Urothelium cell line (cell line): Measurements from ENCODE around the gene CDC42BPB.
"Not testable (repeated sequence)": the region's sequence is repeated elsewhere in the genome, so short reads cannot be mapped to it uniquely, and the experiment has no call there.

ENCODE experiments used
- DNase-seq: peaks from one replicate; pipeline ENCODE4 v3.0.0; 2011; ENCODE audit warnings: low spot score, mixed read lengths
- FAIRE-seq: peaks from 2 replicates; lab custom pipeline; 2011; peaks lifted over from hg19 to GRCh38; lab: Jason Lieb, UNC

Gene CDC42BPB

DNA sequence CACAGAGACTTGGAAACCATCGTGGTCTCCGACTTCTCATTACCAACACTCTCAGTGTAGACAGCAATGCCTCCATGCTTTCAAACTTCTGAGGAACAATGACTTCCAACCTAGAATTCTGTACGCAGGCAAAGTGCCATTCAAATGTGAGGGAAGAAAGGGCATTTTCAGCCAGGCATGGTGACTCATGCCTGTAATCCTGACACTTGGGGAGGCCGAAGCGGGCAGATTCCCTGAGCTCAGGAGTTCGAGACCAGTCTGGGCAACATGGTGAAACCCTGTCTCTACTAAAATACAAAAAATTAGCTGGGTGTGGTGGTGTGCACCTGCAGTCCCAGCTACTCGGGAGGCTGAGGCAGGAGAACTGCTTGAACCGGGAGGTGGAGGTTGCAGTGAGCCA, 9.9 kb downstream of the CDC42BPB start:
- not testable (repeated sequence) for FAIRE-seq, DNase-seq

DNA sequence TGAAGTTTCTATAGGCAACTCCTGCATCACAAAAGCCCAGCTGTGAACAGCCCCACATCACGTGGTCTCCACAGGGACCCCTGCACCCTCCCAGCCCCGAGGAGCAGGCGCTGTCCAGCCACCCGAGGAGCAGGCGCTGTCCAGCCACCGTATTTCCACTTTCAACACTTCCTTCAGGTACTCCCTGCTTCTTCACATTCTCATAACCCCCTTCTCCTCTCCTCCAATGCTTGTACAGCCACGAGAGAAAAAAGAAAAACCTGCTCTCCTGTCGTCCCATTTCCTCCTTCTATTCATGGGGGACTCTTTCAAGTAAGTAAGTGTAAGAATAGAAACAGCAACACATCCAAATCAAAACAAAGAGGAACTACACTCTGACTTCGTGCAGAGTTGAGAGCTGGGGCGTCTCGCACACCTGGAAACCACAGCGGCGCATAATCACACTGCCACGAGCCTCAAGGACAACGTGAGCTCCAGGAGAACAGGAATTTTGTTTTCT, 11.9 kb downstream of the CDC42BPB start:
- no peak for FAIRE-seq

DNA sequence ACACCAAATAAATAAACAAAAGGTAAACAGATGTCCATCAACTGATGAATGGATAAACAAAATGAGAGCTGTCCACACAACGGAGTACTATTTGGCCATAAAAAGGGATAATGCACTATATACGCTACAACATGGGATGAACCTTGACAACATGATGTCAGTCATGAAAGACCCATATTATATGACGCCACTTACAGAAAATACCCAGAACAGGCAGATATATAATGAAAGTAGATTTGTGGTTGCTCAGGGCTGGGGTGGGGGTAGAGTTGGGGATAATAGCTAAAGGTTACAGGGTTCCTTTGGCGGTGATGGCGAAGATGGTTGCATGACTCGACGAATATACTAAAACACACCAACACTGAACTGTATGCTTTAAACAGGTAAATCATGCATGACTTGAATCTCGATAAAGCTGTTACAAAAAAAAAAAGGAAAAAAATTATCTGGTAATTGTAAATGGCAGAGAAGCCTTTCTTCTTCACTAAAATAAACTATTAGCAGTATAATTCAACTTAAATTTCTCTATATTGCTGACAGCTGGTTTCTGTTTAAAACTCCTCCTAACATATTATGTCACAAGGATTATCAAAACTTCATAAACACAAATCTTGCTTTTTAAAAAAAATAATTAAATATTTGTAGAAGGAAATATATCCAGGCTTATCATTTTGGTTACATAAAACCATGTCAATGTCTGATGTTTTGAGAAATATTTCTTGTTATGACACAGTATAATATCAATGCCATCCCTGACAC, 13.9 kb downstream of the CDC42BPB start:
- DNase-seq (no peak), FAIRE-seq (no peak)

More for the DNA sequence above, 11.9 kb downstream of the CDC42BPB start:
- no peak for DNase-seq

DNA sequence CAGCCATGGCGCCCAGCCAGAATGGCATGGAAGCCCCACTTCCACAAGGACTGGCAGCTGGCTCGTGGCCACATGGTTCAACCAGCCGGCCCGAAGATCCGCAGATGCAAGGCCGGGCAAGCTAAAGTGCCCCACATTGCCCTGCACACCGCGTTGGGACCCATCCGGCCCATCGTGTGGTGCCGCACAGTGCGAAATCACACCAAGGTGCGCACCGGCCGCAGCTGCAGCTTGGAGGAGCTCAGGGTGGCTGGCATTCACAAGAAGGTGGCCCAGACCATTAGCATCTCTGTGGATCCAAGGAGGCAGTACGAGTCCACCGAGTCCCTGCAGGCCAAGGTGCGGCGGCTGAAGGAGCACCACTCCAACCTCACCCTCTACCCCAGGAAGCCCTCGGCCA, 15.9 kb downstream of the CDC42BPB start:
- FAIRE-seq = no peak

DNA sequence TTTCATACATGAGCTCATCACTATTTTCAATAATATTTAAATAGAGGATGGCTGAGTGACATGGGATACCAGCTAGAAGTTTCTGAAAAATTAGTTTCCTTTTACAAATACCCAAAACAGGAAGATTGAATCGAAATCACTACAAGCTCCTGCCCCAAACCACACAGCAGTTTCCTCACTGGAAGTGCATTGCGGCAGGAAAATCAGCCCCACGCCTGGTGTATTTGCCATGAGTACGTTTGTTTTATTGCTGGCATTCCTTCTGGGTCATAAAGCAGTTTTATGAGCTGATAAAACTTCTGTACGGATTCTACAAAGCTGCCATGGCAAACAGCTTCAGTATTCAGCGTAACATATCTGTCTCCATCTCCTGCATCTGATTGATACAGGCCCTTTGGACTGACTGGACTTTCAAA, 23.7 kb downstream of the CDC42BPB start:
- no peak for FAIRE-seq
- no peak for DNase-seq

More for the DNA sequence above, 15.9 kb downstream of the CDC42BPB start:
- DNase-seq = no peak

DNA sequence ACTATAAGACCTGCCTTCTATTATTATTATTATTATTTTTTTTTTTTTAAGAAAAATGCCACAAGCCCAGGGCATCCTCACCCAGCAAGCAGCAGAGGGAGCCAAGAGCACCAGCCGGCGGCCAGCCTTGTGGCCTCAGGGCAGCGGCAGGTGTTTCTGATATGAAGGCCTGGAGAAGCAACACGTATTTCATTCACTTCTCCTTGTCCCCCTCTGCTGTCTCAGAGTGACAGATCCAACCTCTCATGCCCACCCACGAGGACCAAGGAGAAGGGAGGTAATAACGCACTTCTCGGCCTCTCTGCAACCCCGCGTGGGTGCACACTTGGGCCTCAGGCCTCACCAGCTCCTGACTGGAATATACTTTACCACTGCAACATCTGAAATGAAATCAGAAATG, 25.4 kb downstream of the CDC42BPB start:
- FAIRE-seq (no peak), DNase-seq (no peak)

DNA sequence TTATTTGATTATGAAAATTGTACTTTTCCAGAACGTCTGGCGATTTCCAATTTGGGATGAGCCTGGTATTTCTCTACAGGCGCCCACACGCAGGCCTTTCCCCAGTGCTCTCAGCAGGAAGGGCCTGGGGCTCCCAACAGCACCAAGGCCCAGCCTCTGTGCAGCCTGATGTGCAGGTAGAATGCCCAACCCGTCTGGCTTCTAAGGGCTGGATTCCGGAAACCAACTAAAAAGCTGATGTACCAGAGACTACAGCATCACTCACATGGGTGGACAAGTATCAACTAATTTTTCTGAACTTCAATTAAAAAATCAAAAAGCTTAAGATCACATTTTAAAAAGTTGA, 25.8 kb downstream of the CDC42BPB start:
- FAIRE-seq (no peak), DNase-seq (no peak)

DNA sequence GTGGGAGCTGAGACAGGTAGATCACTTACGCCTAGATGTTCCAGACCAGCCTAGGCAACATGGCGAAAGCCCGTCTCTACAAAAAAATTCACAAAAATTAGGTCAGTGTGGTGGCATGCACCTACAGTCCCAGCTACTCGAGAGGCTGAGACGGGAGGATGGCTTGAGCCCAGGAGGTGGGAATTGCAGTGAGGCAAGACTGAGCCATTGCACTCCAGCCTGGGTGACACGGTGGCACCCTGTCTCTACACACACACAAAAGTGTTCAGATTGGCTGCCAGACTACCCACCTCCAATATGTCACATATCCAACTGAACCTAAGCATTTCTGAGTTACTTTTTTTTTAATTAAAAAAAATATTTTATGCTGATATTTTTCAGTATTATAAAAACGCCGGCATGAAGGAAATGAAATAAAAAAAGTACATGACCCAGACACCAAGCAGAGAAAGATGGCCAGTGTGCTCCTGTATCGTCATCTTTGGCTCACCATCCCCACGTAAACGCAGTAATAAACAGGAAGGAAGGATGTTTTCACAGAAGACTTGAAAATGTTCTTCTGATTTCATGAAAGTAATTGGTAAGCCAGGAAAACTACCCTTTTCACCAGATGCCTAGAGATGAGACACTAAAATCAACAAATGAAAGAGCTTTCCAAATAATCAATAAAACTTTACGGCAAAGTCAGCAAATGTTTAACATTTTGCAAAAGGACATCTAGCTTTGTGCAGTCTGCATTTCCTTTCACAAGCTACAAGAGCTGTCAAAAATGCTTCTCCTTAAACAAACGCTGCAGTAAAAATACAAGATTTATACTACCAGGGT, 26.4 kb downstream of the CDC42BPB start:
- no peak for DNase-seq
- no peak for FAIRE-seq

DNA sequence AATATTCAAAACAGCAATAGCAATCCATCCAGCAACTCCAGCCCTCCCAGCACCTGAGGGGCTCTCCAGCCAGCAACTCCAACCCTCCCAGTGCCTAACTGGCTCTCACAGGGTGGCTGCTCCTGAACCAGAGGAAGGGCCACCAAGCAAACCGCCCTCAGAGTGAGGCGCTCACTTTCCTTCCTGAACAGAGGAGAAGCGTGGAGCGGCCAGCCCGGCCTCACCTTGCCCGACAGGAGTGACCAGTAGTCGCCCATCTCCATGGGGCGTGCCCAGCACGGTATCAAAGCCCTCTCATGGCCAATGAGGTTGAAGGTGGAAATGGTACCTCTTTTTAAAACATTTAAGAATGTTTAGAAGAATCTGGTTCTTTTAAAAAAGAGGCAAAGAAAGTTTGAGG, 27.4 kb downstream of the CDC42BPB start:
- FAIRE-seq = no peak
- no peak for DNase-seq

DNA sequence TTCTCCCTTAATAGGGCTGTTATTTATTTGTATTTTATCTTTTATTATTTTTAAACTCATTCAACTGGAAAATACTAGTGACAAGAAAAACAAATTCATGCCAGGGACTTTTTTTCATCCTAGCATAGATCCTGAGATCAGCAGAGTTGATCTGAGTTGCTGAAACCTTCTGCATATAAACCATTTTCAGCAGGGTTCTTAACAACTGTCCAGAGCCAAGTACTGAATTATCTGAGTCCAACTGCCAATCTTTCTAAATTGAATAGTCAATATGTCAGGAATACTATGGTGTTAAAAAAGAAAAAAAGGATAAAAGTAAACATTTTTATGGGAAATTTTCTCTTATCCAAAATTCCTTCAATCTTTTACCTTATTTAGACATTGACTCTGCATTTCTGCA, 28.6 kb downstream of the CDC42BPB start:
- no peak for DNase-seq
- no peak for FAIRE-seq

DNA sequence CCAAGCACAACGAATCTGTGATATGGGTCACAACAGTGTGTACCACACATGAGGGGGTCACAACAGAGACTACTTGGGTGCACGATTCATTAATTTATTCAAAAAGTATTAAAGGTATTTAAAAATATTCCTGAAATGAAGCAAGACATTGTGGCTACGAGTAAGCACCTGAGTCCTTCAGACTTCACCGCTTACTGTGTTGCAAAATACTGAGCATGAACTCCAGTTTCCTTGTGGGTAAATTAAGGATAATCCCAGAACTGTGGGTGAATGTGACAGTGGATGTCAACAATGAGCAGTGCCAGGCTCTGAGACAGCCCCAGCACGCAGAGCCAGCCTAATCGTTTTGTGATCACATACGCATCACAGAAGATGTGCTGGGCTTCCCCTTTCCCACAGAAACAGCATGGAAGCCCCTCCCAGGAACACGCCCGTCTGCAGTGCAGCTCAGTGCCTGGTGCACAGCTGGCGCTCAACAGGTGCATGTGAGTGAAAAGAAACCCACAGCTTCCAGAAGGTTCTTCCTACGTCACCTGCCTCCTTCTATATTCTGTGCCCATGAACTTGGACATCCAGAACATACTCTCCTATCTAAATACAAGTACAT, 29.1 kb downstream of the CDC42BPB start:
- FAIRE-seq (no peak), DNase-seq (no peak)

DNA sequence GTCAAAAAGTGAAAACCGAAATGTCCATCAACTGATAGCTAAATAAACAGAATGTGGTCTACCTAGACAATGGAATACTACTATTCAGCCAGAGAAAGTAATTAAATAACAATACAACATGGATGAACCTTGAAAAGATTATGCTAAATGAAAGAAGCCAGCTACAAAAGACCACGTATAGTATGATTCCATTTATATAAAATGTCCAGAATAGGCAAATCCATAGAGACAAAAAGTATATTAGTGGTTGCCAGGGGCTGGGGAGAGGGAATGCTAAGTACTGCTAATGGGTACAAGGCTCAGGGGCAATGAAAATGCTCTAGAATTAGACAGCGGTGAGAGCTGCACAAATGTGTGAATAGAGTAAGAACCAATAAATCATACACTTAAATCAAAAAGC, 29.9 kb downstream of the CDC42BPB start:
- FAIRE-seq (no peak), DNase-seq (no peak)

DNA sequence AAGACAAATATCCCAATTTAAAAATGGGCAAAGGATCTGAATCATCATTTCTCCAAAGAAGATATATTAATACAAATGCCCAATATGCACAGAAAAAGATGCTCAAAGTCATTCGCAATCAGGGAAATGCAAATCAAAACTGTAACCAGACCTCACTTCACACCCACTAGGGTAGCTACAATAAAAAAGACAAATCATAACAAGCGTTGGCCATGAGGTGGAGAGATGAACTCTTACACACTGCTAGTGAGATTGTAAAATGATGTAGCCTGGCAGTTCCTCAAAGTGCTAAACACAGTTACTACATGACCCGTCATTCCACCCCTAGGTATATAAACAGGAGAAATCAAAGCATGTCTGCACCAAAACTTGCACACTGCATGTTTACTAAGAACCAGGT, 30.4 kb downstream of the CDC42BPB start:
- DNase-seq (no peak), FAIRE-seq (no peak)

DNA sequence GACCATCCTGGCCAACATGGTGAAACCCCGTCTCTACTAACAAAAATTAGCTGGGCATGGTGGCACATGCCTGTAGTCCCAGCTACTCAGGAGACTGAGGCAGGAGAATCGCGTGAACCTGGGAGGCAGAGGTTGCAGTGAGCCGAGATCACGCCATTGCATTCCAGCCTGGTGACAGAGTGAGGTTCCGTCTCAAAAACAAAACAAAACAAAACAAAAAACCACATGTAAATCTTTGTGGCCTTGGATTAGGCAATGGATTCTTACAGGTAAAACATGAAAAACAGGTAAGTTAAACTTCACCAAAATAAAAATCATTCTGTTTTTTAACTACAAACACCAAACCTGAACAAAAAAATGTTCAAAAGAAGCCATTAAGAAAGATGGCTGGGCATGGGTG, 31.2 kb downstream of the CDC42BPB start:
- FAIRE-seq = not testable (repeated sequence)

DNA sequence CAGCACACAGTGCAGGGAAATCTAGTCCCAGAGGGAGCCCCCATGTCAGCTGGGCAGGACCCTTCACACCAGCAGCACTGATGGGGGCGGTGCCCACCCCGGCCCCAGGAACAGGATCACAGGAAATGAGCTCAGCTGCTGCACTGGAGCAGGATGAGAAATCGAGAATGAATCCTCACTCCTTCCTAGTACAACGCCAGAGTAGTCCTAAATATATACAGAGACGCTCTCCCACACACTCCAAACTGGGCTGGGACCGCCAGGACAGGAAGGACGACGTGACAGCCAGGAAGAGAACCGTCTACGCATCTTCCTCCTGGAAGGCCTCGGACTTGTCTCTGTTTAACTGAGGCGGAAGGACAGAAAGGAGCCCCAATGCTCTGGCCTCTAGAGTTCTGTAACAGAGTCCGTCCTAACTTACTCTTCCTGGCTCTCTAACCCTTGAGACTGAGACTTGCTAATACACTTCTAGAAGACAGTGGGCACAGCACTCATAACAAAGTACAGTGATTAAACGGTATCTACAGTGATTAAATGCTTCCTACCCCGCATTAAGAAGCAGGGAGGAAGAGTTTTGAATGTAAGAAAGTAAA, 33.4 kb downstream of the CDC42BPB start:
- peak; percentile 10 for DNase-seq

More for the DNA sequence above, 31.2 kb downstream of the CDC42BPB start:
- not testable (repeated sequence) for DNase-seq

DNA sequence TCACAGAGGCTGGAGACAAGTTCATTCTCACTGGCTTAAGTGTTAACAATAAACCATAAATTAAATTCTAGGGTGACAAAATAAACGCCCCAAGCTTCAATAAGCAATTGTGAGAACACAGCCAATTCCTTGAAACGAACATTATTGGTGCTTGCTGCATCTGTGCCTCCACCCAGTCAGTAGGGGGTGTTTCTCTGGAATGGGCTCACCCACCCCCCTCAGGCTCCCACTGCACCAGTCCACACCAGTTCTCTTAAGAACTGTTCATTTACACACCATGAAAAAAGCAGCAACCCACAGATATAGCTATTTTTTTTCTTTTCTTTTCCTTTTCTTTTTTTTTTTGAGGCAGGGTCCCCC, 34.7 kb downstream of the CDC42BPB start:
- no peak for FAIRE-seq

More for the DNA sequence above, 33.4 kb downstream of the CDC42BPB start:
- FAIRE-seq = no peak

DNA sequence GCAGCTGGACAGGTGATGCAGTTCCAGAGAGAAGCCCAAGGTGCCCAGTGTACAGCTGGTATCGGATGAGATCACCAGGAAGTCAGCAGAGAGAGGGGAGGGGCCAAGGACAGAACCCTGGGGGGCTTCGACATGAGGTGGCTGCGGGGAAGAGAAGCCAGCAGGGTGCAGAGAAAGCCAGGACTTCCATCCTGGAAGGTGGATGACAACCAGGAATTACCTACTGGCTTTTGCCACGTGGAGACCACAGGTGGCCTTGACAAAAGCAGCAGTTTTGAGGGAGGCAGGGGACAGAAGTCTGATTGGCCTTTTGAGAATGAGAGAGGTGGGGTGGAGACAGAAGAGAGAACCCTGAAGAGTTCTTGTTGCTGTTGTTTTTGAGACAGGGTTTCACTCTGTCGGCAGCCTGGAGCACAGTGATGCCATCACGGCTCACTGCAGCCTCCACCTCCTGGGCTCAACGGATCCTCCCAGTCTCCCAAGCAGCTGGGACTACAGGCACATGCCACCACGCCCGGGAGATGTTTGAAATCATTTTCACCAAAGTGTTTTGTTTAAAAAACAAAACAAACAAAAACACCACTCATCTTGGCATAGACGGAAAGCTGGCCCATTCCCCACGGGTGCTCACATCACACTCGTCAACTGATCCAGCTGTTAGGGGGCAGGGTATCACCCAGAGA, 35.2 kb downstream of the CDC42BPB start:
- DNase-seq (no peak), FAIRE-seq (no peak)

More for the DNA sequence above, 34.7 kb downstream of the CDC42BPB start:
- no peak for DNase-seq

DNA sequence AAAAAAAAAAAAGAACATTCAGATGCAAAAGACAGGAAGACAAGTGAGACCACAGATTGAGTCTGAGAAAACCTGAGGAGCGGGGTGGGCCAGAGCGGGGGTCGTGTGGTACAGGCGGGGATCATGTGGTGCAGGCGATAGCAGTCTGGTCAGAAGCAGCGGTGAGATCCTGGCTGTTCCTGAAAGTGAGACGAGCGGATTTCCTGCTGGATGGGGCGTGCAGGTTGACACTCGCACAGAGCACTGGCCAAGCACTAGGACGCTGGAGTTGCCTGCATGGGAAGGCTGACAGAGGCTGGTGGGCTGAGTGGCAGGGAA, 35.7 kb downstream of the CDC42BPB start:
- no peak for FAIRE-seq
- DNase-seq = no peak

DNA sequence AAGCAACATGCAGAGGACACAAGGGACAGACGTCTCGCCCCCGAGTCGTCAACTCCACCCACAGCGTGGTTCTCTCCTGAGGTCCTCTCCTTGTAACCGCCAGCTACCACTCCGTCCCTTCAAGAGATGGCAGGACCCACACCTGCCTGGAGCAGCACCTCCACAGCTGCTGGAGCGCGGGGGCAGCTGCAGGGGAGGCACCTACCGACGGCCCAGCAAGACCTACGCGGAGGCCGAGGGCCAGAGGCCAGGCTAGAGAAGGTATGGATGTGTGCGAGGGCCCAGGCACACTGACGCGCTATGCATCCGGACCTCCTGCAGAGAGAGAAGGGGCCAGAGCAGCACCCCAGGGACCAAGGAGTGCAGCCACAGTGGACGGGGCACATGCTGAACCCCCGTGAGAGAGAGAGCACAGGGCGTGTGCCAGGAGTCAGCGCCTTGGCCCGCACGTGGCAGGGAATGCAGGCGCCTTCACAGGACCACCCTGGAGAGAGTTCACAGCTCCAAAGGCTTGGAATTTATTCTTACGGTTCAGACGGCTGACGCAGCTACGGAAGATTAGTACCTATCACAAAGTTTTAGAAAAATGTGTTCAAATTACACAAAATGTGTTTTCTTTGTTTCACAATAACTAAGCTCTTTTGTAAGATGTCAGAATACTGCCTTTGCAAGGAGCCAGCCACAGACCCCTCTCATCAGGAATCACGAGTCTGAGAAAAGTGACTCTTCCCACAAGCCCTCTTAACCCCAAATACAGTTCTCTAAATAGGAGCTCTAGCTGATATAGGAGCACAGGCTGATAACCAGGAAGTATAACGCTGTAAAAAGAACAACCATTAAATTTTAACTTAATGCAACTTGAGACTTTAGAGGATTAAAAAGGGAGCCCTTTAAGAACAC, 36.8 kb downstream of the CDC42BPB start:
- DNase-seq = no peak
- FAIRE-seq = no peak

DNA sequence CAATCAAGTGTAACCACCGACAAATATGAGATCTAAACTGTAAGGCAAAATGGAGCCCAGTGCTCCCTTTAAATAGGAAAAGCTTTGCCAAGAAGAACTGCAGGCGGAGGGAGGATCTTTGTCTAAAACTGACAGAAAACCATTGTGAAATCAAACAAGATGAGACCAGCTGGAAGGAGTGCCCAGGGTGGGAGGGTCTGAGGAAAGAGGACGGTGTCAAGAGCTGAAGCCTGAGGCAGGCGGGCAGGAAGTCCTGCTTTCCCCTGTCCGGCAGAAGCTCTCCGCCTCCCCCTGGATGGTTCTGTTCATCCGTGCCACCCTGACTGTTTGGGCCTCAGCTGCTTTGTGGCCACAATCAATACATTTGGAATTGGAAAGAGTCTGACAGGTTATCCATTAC, 37.5 kb downstream of the CDC42BPB start:
- FAIRE-seq (no peak), DNase-seq (no peak)
